Measurements from ENCODE around the gene AP2A1. TPM values are rescaled to one million over a fixed set of nuclear protein-coding genes. Genes with fewer than 3 reads are reported as not detected.

Gene AP2A1
- total and polyA plus RNA-seq, 9 of the 15 experiments (the other 6 are each of a cell fraction or from before 2014, with no cell fraction given), result 0.55 to 150 (median 31.9) TPM

GRCh38 chr19:49850487-49851342 lies 83.9 kb downstream of the AP2A1 start, which contains the start of gene PTOV1 (continued):
- peak; percentile 47 for TF ChIP-seq SOX6 (IDR thresholded peaks at IDR 0.05)
- TF ChIP-seq SMARCE1 (IDR thresholded peaks at IDR 0.05), result peak; percentile 47; the same call in 1 of the 2 replicates
- peak; percentile 73; the same call in 1 of the 2 replicates for TF ChIP-seq ZBTB26 (CRISPR knock-in tag; IDR thresholded peaks at IDR 0.05)
- peak; percentile 52 for TF ChIP-seq PHF20 (IDR thresholded peaks at IDR 0.05; ENCODE audit: partially characterized antibody)
- TF ChIP-seq ZNF121 (CRISPR knock-in tag; conservative IDR thresholded peaks at IDR 0.05), result no peak
- no peak for TF ChIP-seq DIDO1 (tag; IDR thresholded peaks at IDR 0.05; ENCODE audit: low read depth)
- peak; percentile 89 for TF ChIP-seq CXXC5 (CRISPR knock-in tag; IDR thresholded peaks at IDR 0.05)
- no peak for TF ChIP-seq ZNF41 (CRISPR knock-in tag; conservative IDR thresholded peaks at IDR 0.05)
- TF ChIP-seq KLF1 (tag; IDR thresholded peaks at IDR 0.05), result no peak
- peak in 1 of 2 experiments; percentile 42; a peak in 1 of 4 replicates for TF ChIP-seq TRIM24 (IDR thresholded peaks at IDR 0.05)
- TF ChIP-seq AFF4 (CRISPR knock-in tag; IDR thresholded peaks at IDR 0.05), result peak; percentile 66
- peak; percentile 80 for TF ChIP-seq MTA1 (IDR thresholded peaks at IDR 0.05; ENCODE audit: borderline replicate concordance)
- peak; percentile 73; the same call in 1 of the 2 replicates for TF ChIP-seq GTF2E2 (tag; IDR thresholded peaks at IDR 0.05)
- TF ChIP-seq CTCF (IDR thresholded peaks at IDR 0.05 in 2 of 3, conservative IDR thresholded peaks at IDR 0.05 in 1 of 3; ENCODE audit: insufficient read depth in 2 of 3, low read depth in 1 of 3, low read length in 3 of 3), result peak in 1 of 3 experiments; percentile 9; a peak in 1 of 6 replicates
- TF ChIP-seq HLTF (IDR thresholded peaks at IDR 0.05), result peak; percentile 86; the same call in 1 of the 2 replicates
- peak in 1 of 2 experiments; percentile 80; a peak in 1 of 4 replicates for TF ChIP-seq BCLAF1 (IDR thresholded peaks at IDR 0.05; ENCODE audit: borderline replicate concordance in 1 of 2, control insufficient read depth in 1 of 2, low read depth in 2 of 2, low read length in 1 of 2)
- TF ChIP-seq NR2C1 (IDR thresholded peaks at IDR 0.05), result no peak
- peak; percentile 69 for TF ChIP-seq NR2C1 (tag; IDR thresholded peaks at IDR 0.05)
